Activated T-cell treated with anti-CD3 and anti-CD28 coated beads, Interleukin-2, amount 50 U/mL, for 1 hour (primary cell): ENCODE results near the gene WDR44.
"Not testable (repeated sequence)": the region's sequence is repeated elsewhere in the genome, so short reads cannot be mapped to it uniquely, and the experiment has no call there.

Source experiments
- DNase-seq: peaks from one replicate; pipeline ENCODE4 v3.0.0-alpha.2; 2020

The WDR44 gene

DNA sequence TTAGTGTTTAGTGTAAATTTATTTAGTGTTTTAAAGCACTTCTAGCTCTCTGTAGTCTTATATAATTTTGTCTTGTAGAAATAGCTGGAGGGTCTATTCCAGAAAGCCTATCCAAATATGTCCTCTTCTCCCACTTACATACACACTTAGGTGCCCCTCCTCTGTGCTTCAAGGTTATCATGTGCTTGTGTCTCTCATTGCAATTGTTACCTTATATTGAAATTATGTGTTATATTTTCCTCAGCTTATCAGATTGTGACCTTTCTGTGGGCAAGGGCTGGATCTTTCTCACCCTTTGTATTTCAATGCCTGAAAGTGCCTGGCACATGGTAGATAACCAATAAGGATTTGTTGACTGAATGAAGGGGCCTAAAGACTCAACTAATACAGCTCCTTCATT, 18.4 kb downstream of the WDR44 start:
- no peak for DNase-seq

DNA sequence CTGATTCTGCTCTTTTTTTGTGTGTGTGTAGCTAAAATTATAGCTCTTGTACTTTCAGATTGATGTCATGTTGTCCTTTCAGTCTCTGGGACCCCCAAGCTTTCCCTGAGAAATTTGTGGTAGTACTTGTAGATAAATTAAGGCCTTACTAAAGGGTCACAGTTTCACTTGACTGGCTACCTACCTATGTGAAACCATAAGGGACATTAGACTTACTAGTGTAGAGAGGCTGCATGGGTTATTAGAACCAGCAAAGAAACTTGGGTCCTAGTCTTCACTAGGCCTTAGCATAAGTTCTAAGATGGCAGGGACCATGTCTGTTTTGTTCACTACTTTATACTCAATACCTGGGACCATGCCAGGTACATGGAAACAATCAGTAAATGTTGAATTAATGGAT, 21.4 kb downstream of the WDR44 start:
- no peak for DNase-seq

DNA sequence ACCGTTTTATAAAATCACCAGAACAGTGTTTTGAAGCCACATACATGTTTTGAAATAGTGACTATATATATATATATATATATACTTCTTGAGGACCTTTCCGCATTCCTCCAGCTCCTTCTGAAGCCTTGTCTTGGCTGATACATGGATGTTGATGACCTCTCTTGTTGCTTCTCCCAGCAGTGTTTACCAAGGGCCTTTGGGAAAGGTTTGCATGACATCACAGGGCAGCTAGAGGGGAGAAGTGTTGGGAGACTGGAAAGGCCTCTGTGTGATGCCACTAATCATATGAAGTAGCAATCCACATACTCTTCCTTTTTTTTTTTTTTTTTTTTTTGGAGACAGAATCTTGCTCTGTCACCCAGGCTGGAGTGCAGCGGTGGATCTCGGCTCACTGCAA, 22.5 kb downstream of the WDR44 start:
- no peak for DNase-seq

DNA sequence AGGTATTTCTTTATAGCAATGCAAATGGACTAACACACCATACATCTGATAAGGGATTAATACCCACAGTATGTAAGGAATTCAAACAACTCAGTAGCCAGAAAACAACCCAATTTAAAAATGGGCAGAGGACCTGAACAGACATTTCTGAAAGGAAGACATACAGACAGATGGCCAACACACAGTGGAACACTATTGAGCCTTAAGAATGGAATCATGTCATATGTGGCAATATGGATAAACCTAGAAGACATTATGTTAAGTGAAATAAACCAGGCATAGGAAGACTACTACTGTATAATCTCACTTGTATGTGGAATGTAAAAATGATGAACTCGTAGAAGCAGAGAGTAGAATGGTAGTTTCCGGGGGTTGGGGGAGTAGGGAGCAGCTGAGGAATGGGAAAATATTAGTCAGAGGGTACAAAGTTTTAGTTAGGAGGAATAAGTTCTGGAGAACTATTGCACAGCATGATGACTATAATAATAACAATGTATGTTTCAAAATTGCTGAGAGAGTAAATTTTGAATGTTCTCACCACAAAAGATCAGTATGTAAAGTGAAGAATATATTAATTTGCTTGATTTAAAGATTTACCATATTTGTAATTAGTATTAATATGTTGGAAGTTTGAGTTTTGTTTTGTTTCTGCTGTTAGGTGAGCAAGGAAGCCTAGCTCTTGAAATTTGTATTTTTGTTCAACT, 25.2 kb downstream of the WDR44 start:
- no peak for DNase-seq

DNA sequence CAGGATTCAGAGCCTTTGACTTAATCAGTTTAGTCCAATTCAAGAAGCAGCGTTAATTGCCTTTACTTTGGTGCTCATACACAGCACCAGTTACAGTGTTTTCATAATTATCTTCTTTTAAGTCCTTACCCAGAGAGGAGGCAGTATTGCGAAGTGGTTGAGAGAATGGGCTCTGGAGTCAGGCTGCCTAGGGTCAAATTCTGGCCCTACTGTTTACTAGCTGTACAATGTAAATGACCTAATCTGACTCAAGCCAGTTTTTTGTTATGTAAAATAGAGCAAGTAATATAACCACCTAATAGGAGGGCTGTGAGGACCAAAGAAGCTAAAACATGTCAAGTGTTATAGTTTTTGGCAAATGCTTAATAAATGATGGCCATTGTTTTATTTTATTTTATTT, 27.6 kb downstream of the WDR44 start:
- DNase-seq, result no peak

DNA sequence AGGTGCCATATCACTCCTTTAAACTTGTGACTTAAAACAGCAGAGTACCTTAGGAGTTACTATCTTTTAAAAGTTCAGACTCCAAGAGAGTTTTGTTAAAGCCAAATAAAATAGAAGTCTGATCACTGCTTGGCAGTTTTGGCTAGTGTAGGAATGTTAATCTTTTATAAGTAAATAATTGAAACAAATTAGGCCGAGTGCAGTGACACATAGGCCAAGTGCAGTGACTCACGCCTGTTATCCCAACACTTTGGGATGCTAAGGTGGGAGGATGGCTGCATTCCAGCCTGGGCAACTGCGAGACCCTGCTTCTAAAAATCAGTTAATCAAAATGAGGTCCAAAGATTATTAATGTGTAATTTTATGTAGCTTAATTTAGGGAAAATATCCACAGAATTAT, 37.2 kb downstream of the WDR44 start:
- DNase-seq, result no peak

DNA sequence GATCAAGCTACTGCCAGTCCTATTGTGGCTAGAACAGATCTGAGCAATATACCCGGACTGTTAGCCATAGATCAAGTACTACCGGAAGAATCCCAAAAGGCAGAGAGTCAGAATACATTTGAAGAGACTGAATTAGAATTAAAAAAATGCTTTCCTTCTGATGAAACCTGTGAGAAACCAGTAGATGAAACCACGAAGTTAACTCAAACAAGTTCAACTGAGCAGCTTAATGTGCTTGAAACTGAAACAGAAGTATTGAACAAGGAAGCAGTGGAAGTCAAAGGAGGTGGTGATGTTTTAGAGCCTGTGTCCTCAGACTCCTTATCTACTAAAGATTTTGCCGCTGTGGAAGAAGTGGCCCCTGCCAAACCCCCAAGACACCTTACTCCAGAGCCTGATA, 46.8 kb downstream of the WDR44 start:
- no peak for DNase-seq

DNA sequence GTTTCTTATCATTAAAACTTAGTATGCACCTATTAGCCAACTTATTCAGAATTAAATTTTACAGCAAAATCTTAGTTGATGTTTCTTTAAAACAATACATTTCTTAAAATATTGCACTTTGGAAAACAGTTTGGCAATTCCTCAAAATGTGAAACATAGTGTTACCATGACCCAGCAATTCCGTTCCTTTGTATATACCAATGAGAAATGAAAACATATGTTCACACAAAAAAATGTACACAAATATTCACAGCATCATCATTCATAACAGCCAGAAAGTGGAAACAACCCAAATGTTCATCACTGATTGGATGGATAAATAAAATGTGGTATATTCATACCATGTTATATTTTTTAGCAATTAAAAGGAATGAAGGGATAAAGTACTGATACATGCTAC, 50.2 kb downstream of the WDR44 start:
- DNase-seq, result no peak

DNA sequence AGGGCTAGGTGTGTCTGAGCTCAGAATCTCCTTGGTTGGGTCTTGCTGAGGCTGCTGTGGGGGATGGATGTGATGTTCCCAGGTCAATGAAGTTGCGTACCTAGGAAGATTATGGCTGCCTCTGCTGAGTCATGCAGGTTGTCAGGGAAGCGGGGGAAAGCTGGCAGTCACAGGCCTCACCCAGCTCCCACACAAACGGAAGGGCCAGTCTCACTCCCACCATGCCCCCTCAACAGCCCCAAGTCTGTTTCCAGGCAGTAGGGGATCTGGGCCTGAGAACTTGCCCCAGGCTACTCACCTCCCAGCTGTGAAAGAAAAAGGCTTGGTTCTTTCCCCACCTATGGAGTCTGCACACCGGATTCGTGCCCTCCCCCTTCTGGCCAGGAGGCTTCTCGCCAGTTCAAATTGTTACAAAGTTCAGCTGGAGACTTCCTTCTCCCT, 72.9 kb downstream of the WDR44 start:
- DNase-seq, result no peak

DNA sequence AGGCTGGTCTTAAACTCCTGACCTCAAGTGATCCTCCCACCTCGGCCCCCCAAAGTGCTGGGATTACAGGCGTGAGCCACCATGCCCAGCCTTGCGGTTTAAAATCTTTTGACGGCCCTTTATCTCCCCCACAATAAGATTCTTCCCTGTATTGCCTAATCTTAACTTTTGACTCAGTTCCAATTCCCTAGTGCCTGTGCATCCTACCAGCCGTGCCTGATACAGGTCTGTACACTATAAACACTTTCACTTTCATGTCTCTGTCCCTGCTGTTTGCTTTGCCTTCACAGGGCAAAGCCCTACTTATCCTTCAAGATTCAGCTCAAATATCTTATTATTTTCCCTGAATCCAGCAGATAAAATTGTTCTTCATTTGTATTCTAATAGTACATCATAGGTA, 74.6 kb downstream of the WDR44 start:
- no peak for DNase-seq

DNA sequence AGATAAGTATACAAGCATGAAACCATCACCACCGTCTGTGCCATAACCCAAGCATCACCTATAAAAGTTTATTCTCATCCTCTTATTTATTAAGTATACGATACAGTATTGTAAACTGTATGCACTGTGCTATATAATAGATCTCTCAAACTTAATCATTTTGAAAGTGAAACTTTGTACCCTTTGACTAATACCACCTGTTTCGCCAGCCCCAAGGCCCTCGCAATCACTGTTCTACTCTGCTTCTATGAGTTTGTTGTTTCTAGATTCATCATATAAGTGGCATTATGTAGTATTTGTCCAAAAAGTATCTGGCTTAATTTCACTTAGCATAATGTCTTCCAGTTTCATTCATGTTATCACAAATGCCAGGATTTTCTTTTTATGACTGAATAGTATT, 77.7 kb downstream of the WDR44 start:
- DNase-seq, result no peak

DNA sequence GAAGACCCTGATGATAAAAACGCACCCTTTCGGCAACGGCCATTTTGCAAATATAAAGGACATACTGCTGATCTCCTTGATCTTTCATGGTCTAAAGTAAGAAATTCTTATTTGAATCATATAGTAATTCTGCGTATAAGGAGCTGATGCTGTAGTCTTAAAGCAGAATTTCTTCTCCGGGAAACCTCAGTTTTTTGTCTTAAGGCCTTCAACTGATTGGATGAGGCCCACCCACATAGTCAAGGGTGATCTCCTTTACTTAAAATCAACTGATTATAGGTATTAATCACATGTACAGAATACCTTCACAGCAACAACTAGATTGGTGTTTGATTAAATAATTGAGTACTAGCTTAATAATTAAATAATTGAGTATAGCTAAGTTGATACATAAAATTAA, 86.9 kb downstream of the WDR44 start:
- no peak for DNase-seq

DNA sequence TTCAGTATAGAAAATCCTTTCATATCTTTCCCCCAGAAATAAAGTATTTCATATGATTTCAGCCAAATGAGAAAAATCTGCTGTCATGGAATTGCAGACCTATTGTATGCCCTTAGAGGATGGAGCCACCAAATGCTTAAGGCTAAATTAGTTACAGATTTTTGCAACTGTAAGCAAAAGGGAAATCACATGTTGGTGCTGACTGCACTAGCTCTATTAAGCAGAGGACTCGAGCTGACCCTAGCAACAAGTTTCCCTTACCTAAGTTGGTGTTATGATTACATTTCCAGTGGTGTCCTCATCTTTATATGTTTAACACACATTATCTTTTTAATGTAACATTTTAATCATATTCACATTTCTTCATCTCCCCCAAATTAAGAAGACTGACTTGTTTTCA, 91.4 kb downstream of the WDR44 start:
- no peak for DNase-seq

DNA sequence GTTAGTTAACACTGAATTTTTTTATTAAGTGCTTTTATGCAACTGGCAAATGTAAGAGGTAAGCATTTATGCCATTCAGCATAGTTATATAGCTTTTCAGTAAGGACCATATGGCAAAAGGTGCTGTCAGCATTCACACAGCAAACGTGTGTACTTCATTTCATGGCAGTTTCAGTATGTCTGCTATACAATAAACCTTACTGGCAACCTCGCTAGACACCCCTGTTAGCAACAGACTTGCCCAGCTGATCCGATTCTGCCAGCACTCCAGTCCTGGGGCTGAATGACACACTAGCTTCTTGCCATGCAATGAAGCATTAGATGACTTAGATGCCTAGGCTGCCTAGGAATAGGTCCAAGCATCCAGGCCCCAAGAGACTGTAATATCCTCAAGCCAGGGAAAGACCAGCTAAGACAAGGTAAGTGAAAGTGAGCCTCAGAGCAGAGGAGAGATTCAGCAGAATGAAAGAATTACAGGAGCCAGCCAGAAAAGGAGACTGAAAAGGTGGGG, 102.4 kb downstream of the WDR44 start:
- DNase-seq, result no peak

DNA sequence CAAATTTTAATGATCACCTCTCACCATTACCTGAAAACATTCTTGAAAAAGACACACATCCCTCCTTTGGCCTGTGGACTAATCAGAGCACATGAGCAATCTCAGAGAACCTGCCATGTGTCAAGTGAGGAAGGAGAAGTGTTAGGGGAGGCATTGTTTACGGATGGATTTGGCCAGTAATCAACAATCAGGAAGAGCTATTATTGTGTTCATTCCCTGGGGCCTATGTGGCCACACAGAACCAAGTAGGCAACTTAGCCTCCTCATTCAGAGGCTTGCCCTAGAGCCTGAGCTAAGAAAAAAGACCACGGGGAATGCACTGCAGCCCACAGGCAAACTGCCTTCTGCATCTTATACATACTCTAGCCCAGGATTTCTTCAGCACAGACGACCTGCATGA, 109.1 kb downstream of the WDR44 start:
- DNase-seq, result no peak

DNA sequence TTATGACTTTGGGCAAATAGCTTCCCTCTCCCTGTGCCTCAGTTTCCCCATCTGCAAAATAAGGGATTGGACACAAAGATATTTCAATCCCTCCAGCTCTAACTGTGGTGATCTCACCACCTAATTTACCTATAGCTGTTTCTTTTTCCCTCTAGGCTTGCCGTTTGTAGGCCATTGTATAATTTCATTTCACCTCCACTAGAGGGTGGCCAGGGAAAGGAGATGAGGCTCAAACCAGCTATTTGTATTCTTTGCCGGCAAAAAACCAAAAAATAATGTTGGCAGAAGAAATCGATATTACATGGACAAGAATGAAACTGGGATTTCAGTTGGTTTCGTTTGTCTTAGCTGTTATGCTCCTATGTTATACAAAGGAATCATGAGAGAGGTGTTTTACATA, 113.6 kb downstream of the WDR44 start:
- DNase-seq, result no peak

DNA sequence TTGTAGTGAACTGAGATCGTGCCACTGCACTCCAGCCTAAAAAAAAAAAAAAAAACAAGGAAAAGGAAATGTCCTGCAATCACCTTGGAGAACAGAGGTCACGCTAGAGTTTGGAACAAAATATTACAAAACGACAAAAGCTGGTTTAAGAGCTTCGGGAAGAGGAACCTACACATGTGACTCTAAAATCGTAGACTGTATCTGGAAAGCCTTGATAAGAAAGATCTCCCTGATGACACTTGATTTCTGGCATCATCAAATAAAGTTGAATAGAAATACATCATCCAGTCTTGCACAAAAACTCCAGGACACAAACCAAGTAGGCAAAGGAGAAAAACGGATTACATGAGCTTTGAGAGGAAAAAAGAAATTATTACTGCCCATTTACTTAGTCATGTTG, 118.6 kb downstream of the WDR44 start:
- no peak for DNase-seq

DNA sequence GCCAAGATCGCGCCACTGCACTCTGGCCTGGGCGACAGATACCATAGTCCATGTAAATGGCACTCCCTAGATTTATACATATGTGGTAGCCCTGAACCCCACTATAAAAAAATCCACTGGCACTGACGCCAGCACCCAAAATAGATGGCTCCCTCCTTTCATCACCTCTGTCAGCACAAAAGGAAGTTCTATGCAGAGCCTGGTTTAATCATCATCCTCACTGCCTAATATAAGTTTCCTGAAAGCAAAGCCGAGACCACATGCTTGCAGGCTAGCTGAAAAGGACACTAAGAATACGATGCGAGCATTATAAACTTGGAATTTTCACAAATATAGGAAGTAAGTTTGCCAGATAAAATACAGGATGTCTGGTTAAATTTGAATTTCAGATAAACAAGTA, 122.2 kb downstream of the WDR44 start:
- DNase-seq, result no peak

DNA sequence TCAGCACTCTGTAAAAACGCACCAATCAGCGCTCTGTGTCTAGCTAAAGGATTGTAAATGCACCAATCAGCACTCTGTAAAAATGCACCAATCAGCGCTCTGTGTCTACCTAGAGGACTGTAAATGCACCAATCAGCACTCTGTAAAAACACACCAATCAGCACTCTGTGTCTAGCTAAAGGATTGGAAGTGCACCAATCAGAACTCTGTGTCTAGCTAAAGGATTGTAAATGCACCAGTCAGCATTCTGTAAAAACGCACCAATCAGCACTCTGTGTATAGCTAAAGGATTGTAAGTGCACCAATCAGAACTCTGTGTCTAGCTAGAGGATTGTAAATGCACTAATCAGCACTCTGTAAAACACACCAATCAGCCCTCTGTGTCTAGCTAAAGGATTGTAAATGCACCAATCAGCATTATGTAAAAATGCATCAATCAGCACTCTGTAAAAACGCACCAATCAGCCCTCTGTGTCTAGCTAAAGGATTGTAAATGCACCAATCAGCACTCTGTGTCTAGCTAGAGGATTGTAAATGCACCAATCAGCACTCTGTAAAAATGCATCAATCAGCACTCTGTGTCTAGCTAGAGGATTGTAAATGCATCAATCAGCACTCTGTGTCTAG, 124.9 kb downstream of the WDR44 start:
- not testable (repeated sequence) for DNase-seq

DNA sequence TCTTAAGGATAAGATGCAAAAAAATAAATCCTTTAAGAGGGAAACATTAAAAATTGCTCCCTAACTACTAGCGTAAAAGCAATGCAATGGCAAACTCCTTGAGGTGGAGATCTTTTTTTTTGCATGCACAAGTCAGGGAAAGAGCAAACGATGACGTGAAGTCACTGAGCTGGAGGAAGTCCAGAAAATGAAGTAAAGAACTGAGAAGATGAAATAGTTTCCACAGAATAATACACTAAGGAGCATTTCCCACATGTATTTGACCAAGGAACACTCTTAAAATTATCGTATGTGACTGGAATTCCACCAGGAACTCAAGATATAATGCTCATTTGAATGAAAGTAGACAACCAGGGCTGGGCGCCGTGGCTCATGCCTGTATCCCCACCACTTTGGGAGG, 128.7 kb downstream of the WDR44 start:
- no peak for DNase-seq

DNA sequence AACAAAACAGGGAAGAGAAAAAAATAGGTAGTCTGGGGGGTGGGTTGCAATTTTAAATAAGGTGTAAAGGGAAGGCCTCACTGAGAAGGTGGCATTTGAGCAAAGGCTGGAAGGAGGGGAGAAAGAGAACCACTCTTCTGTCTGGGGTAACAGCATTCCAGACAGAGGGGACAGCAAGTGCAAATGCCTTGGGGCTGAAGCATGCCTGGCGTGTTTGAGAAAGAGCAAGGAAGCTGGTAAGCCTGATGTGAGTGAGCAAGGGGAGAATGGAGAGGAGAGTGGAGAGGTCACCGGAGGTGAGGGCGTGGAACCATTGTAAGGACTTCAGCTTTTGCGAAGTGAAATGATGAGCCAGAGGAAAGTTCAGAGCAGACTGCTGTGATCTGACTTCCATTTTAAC, 130.0 kb downstream of the WDR44 start:
- no peak for DNase-seq

DNA sequence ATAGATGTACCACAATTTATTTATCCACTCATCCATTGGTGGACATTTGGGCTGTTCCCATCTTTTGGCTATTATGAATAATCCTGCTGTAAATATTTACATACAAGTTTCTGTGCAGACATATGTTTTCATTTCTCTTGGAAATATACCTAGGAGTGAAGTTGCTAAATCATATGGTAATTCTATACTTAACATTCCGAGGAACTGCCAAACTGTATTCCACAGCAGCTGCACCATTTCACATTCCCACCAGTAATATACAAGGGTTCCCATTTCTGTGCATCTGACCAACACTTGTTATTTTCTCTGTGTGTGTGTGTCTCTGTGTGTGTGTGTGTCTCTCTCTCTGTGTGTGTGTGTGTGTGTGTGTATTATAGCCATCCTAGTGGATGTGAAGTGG, 134.3 kb downstream of the WDR44 start:
- no peak for DNase-seq

DNA sequence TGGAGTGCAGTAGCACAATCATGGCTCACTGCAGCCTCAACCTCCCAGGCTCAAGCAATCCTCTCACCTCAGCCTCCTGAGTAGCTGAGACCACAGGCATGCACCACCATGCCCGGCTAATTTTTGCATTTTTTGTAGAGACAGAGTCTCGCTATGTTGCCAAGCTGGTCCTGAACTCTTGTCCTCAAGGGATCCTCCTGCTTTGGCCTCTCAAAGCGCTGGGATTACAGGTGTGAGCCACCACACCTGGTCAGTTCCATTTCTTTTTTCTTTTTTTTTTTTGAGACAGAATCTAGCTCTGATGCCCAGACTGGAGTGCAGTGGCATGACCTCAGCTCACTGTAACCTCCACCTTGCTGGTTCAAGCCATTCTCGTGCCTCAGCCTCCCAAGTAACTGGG, 136.5 kb downstream of the WDR44 start:
- DNase-seq, result not testable (repeated sequence)

DNA sequence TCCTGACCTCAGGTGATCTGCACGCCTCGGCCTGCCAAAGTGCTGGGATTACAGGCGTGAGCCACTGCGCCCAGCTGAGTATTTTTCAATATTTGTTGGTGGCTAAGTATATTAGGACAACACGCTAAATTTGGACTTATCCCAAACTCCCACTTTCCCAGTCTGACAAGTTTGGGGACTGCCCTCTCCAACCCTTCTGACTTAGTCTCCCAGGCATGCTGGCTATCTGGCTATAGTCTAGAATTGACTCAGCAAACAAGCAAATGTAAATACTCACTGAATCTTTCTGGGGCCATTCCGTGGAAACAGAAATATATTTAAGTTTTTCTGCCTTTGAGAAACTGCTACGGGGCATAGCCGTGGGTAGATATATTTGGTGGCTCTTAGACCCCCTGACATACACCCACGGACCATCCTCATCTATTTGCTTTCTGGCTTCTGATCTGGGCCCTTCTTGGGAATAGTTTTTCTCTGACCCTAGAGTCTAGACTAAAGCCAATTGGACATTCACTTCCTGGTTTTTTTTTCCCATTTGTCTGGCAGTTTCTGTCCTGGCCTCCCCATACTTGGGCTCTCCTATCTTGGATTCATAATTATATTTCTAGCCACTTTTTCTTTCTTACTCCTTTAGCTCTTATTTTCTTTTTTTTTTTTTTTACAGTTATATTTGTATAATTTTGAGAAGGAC, 138.5 kb downstream of the WDR44 start:
- DNase-seq, result no peak
